Measurements from ENCODE around the gene GRK1. TPM values are rescaled to one million over a fixed set of nuclear protein-coding genes. Genes with fewer than 3 reads are reported as not detected.
"Not testable (repeated sequence)": the region's sequence is repeated elsewhere in the genome, so short reads cannot be mapped to it uniquely, and the experiment has no call there.

The GRK1 gene
- total RNA-seq, 2 experiments from 2014 or later, result not detected

- H3K4me1 Mint-ChIP-seq (ENCODE audit: low read depth), result no peaks in the 10 kb centered on the region
- peaks cover 13% of the 10 kb centered on the region for H3K36me3 ChIP-seq (ENCODE audit: insufficient read depth, low read length)
- H3K4me3 Mint-ChIP-seq, result no peak overlapping the region
- H3K27ac Mint-ChIP-seq, result no peak overlapping the region
- intact Hi-C loops (cut with DNase I, micrococcal nuclease), result no loop called here
- H3K36me3 Mint-ChIP-seq (ENCODE audit: low read depth), result peaks cover 9% of the 10 kb centered on the region
- H3K9me3 ChIP-seq (ENCODE audit: control insufficient read depth in 1 of 2, insufficient read depth in 1 of 2, low read length in 2 of 2), result peaks cover 0 to 5% of the 10 kb centered on the region in 2 experiments
- peaks cover 3% of the 10 kb centered on the region for H3K4me1 ChIP-seq (ENCODE audit: insufficient read depth, low read length)
- no peak overlapping the region for H3K4me3 ChIP-seq (ENCODE audit: low read length)
- no peak overlapping the region for H3K27ac ChIP-seq (ENCODE audit: low read depth in 1 of 2, low read length in 2 of 2)
- DNase-seq (peak in 1 of 14 experiments; percentile 15), ATAC-seq (ENCODE audit: poor library complexity) (no peak)
- no peaks in the 10 kb centered on the region for H3K27me3 ChIP-seq (ENCODE audit: control insufficient read depth in 1 of 2, insufficient read depth in 2 of 2, low read length in 2 of 2)
- no peaks in the 10 kb centered on the region for H3K9me3 Mint-ChIP-seq
- no peaks in the 10 kb centered on the region for H3K27me3 Mint-ChIP-seq
- ChIA-PET POLR2A (no interaction called here), CTCF (no interaction called here)
- TF ChIP-seq CTCF (IDR thresholded peaks at IDR 0.05), result no peak
Observed at GRCh38 chr13:113620036-113620796, 46.8 kb upstream of the GRK1 start.

- no peak overlapping the region for H3K27ac Mint-ChIP-seq
- CTCF ChIA-PET, result no interaction called here
- no peak for TF ChIP-seq CTCF (IDR thresholded peaks at IDR 0.05)
- Histone ChIP-seq H3K9me3 (ENCODE audit: control insufficient read depth in 1 of 2, insufficient read depth in 1 of 2, low read length in 2 of 2) (peaks cover 0 to 5% of the 10 kb centered on the region in 2 experiments), H3K27me3 (ENCODE audit: control insufficient read depth in 1 of 2, insufficient read depth in 2 of 2, low read length in 2 of 2) (no peaks in the 10 kb centered on the region), H3K27ac (ENCODE audit: low read depth in 1 of 2, low read length in 2 of 2) (no peak overlapping the region), H3K36me3 (ENCODE audit: insufficient read depth, low read length) (peaks cover 12% of the 10 kb centered on the region), H3K4me3 (ENCODE audit: low read length) (no peak overlapping the region), H3K4me1 (ENCODE audit: insufficient read depth, low read length) (no peaks in the 10 kb centered on the region)
- no peak for ATAC-seq (ENCODE audit: poor library complexity)
- no peaks in the 10 kb centered on the region for H3K27me3 Mint-ChIP-seq
- intact Hi-C loops (cut with DNase I, micrococcal nuclease), result no loop called here
- no peak overlapping the region for H3K4me3 Mint-ChIP-seq
- POLR2A ChIA-PET, result no interaction called here
- DNase-seq, result peak in 1 of 14 experiments; percentile 22
- H3K9me3 Mint-ChIP-seq, result no peaks in the 10 kb centered on the region
- peaks cover 6% of the 10 kb centered on the region for H3K36me3 Mint-ChIP-seq (ENCODE audit: low read depth)
- no peaks in the 10 kb centered on the region for H3K4me1 Mint-ChIP-seq (ENCODE audit: low read depth)
Observed at GRCh38 chr13:113621046-113621445, 46.0 kb upstream of the GRK1 start.

GRCh38 chr13:113621498-113621897, 45.5 kb upstream of the GRK1 start:
- H3K4me3 Mint-ChIP-seq; intact Hi-C loops (cut with DNase I, micrococcal nuclease); POLR2A ChIA-PET; H3K36me3 Mint-ChIP-seq (ENCODE audit: low read depth); H3K4me1 ChIP-seq (ENCODE audit: insufficient read depth, low read length); H3K27me3 Mint-ChIP-seq; H3K27ac Mint-ChIP-seq; H3K4me1 Mint-ChIP-seq (ENCODE audit: low read depth); H3K4me3 ChIP-seq (ENCODE audit: low read length); H3K27me3 ChIP-seq (ENCODE audit: control insufficient read depth in 1 of 2, insufficient read depth in 2 of 2, low read length in 2 of 2); H3K9me3 ChIP-seq (ENCODE audit: control insufficient read depth in 1 of 2, insufficient read depth in 1 of 2, low read length in 2 of 2); H3K9me3 Mint-ChIP-seq; CTCF ChIA-PET; ATAC-seq (ENCODE audit: poor library complexity); H3K27ac ChIP-seq (ENCODE audit: low read depth in 1 of 2, low read length in 2 of 2): not testable (repeated sequence)
- peak; percentile 31 for TF ChIP-seq CTCF (IDR thresholded peaks at IDR 0.05)
- H3K36me3 ChIP-seq (ENCODE audit: insufficient read depth, low read length), result peaks cover 12% of the 10 kb centered on the region
- DNase-seq, result peak in 1 of 14 experiments; percentile 16

- H3K4me1 ChIP-seq (ENCODE audit: insufficient read depth, low read length); H3K27ac Mint-ChIP-seq; H3K4me3 ChIP-seq (ENCODE audit: low read length); H3K4me1 Mint-ChIP-seq (ENCODE audit: low read depth); ATAC-seq (ENCODE audit: poor library complexity); H3K9me3 ChIP-seq (ENCODE audit: control insufficient read depth in 1 of 2, insufficient read depth in 1 of 2, low read length in 2 of 2); POLR2A ChIA-PET; H3K9me3 Mint-ChIP-seq; H3K4me3 Mint-ChIP-seq; CTCF ChIA-PET; H3K27me3 ChIP-seq (ENCODE audit: control insufficient read depth in 1 of 2, insufficient read depth in 2 of 2, low read length in 2 of 2); intact Hi-C loops (cut with DNase I, micrococcal nuclease); H3K27ac ChIP-seq (ENCODE audit: low read depth in 1 of 2, low read length in 2 of 2); H3K27me3 Mint-ChIP-seq: not testable (repeated sequence)
- H3K36me3 ChIP-seq (ENCODE audit: insufficient read depth, low read length), result peaks cover 12% of the 10 kb centered on the region
- H3K36me3 Mint-ChIP-seq (ENCODE audit: low read depth), result peaks cover 14% of the 10 kb centered on the region
- DNase-seq, result peak in 1 of 14 experiments; percentile 11
Observed at GRCh38 chr13:113621986-113622550, 45.0 kb upstream of the GRK1 start.
